ENCODE measurements around the gene SLFNL1.

SLFNL1 gene

DNA sequence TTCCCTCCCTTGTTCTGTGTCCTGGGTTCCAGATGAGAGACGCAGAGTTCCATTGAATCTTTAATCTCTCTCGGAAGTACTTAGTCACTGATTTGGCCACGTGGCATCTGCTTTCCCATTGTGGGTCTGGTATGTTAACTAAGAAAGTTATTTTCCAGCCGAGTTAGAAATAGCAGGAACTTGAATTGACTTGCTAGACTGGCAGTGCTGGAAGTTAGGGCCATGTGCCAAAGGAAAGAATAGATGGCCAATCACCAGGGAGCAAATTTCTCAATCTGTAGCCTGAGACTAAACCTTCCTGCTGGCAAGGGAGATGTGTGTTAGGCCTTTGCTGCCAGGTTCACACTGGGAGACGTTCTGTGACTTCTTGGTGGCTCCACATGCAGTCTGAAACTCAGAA is 24.2 kb upstream of the SLFNL1 start:
- no peak for TF ChIP-seq FOXP2 (optimal IDR thresholded peaks at IDR 0.05; ENCODE audit: borderline replicate concordance, extremely low read depth, extremely low read length, insufficient read depth)
- TF ChIP-seq POLR2AphosphoS5 (IDR thresholded peaks at IDR 0.05; ENCODE audit: low read depth, low read length) = no peak
- no peak for TF ChIP-seq TAF1 (IDR thresholded peaks at IDR 0.05; ENCODE audit: borderline replicate concordance, insufficient read depth, low read length)
- TF ChIP-seq, protein P1, sequence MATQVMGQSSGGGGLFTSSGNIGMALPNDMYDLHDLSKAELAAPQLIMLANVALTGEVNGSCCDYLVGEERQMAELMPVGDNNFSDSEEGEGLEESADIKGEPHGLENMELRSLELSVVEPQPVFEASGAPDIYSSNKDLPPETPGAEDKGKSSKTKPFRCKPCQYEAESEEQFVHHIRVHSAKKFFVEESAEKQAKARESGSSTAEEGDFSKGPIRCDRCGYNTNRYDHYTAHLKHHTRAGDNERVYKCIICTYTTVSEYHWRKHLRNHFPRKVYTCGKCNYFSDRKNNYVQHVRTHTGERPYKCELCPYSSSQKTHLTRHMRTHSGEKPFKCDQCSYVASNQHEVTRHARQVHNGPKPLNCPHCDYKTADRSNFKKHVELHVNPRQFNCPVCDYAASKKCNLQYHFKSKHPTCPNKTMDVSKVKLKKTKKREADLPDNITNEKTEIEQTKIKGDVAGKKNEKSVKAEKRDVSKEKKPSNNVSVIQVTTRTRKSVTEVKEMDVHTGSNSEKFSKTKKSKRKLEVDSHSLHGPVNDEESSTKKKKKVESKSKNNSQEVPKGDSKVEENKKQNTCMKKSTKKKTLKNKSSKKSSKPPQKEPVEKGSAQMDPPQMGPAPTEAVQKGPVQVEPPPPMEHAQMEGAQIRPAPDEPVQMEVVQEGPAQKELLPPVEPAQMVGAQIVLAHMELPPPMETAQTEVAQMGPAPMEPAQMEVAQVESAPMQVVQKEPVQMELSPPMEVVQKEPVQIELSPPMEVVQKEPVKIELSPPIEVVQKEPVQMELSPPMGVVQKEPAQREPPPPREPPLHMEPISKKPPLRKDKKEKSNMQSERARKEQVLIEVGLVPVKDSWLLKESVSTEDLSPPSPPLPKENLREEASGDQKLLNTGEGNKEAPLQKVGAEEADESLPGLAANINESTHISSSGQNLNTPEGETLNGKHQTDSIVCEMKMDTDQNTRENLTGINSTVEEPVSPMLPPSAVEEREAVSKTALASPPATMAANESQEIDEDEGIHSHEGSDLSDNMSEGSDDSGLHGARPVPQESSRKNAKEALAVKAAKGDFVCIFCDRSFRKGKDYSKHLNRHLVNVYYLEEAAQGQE (IDR thresholded peaks at IDR 0.05; ENCODE audit: insufficient read depth in 1 of 2, low read depth in 2 of 2, low read length in 2 of 2) = no peak
- TF ChIP-seq SIN3A (IDR thresholded peaks at IDR 0.05; ENCODE audit: borderline replicate concordance, insufficient read depth, low read length) = no peak

- TF ChIP-seq SIN3A (IDR thresholded peaks at IDR 0.05; ENCODE audit: borderline replicate concordance, insufficient read depth, low read length) = no peak
- TF ChIP-seq TAF1 (IDR thresholded peaks at IDR 0.05; ENCODE audit: borderline replicate concordance, insufficient read depth, low read length) = no peak
- TF ChIP-seq, protein P1 (IDR thresholded peaks at IDR 0.05; ENCODE audit: insufficient read depth in 1 of 2, low read depth in 2 of 2, low read length in 2 of 2) = no peak
- no peak for TF ChIP-seq FOXP2 (optimal IDR thresholded peaks at IDR 0.05; ENCODE audit: borderline replicate concordance, extremely low read depth, extremely low read length, insufficient read depth)
- no peak for TF ChIP-seq POLR2AphosphoS5 (IDR thresholded peaks at IDR 0.05; ENCODE audit: low read depth, low read length)
Observed at GRCh38 chr1:41044187-41044586, 22.7 kb upstream of the SLFNL1 start.

GRCh38 chr1:41041614-41042270 is 20.2 kb upstream of the SLFNL1 start:
- TF ChIP-seq POLR2AphosphoS5 (IDR thresholded peaks at IDR 0.05; ENCODE audit: low read depth, low read length) (no peak), SIN3A (IDR thresholded peaks at IDR 0.05; ENCODE audit: borderline replicate concordance, insufficient read depth, low read length) (no peak)

- TF ChIP-seq SIN3A (IDR thresholded peaks at IDR 0.05; ENCODE audit: borderline replicate concordance, insufficient read depth, low read length) = no peak
- TF ChIP-seq, protein P1 (IDR thresholded peaks at IDR 0.05; ENCODE audit: insufficient read depth in 1 of 2, low read depth in 2 of 2, low read length in 2 of 2) = no peak
- TF ChIP-seq TAF1 (IDR thresholded peaks at IDR 0.05; ENCODE audit: borderline replicate concordance, insufficient read depth, low read length) = no peak
- TF ChIP-seq POLR2AphosphoS5 (IDR thresholded peaks at IDR 0.05; ENCODE audit: low read depth, low read length) = no peak
- no peak for TF ChIP-seq FOXP2 (optimal IDR thresholded peaks at IDR 0.05; ENCODE audit: borderline replicate concordance, extremely low read depth, extremely low read length, insufficient read depth)
Observed at GRCh38 chr1:41038110-41038509, 16.6 kb upstream of the SLFNL1 start.

DNA sequence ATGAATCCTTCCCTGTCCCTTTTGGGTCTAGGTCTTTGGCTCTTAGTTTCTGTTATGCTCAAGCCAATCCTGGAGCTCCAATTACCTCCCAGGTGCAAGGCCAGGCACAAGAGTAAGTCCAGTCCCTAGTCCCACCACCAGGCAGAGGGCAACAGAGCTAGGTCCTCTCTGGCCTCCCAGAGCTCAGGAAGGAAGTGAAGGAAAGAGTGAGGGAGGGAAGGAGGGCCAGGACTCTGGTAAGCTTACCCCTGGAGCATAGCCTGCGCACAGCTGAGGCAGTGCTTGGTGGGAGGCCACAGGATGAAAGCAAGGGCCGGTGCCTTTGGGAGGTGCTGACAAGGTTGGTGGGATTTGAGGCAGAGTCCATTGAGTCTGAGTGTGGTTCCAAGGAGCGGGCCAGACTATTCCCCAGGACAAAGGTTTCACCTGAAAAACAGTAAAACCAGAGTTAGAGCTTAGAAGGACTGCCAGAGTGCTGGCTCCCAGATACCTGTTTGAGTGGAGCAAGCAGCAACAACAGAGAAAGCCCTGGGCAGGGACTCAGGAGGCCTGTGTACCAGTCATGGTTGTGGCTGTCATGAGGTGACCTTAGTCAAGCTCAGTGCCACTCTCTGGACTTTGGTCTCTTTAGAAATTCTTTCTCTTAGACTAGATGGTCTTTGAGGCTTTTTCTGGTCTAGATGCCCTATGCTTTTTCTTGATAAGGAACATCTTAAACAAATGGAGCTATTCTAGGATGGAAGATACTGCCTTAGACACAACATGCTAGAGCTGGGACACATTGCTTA is 15.8 kb upstream of the SLFNL1 start:
- TF ChIP-seq FOXP2 (optimal IDR thresholded peaks at IDR 0.05; ENCODE audit: borderline replicate concordance, extremely low read depth, extremely low read length, insufficient read depth) = no peak
- TF ChIP-seq TAF1 (IDR thresholded peaks at IDR 0.05; ENCODE audit: borderline replicate concordance, insufficient read depth, low read length) = no peak
- no peak for TF ChIP-seq SIN3A (IDR thresholded peaks at IDR 0.05; ENCODE audit: borderline replicate concordance, insufficient read depth, low read length)
- no peak for TF ChIP-seq POLR2AphosphoS5 (IDR thresholded peaks at IDR 0.05; ENCODE audit: low read depth, low read length)
- TF ChIP-seq, protein P1 (IDR thresholded peaks at IDR 0.05; ENCODE audit: insufficient read depth in 1 of 2, low read depth in 2 of 2, low read length in 2 of 2) = no peak
